BE2C (cell line): ENCODE results near the gene ACTR8. TPM values are rescaled to one million over a fixed set of nuclear protein-coding genes. Genes with fewer than 3 reads are reported as not detected.
A peak's percentile ranks its signal among the peaks of the same experiment; 100 is the strongest.
"Not testable (repeated sequence)": the region's sequence is repeated elsewhere in the genome, so short reads cannot be mapped to it uniquely, and the experiment has no call there.

Source experiments
- DNase-seq: peaks from one replicate; pipeline ENCODE4 v3.0.0-alpha.2; 2020
- H3K27me3 ChIP-seq: fragments of 250-450 bp; sonication (Bioruptor Pico); 2 replicates; pipeline ENCODE4 v1.5.1; 2020; ENCODE audit warnings: mild to moderate bottlenecking
- H3K36me3 ChIP-seq: fragments of 250-450 bp; sonication (Bioruptor Pico); 2 replicates; pipeline ENCODE4 v1.5.1; 2020; ENCODE audit warnings: mild to moderate bottlenecking
- H3K4me1 ChIP-seq: fragments of 250-450 bp; sonication (Bioruptor Pico); 2 replicates; pipeline ENCODE4 v1.5.1; 2020
- H3K4me3 ChIP-seq: 2 replicates; pipeline ENCODE4 v1.5.1; 2011; ENCODE audit warnings: low read depth, low read length
- H3K9me3 ChIP-seq: fragments of 250-450 bp; sonication (Bioruptor Pico); 2 replicates; pipeline ENCODE4 v1.5.1; 2020
- CTCF ChIP-seq: IDR thresholded peaks from 2 replicates; pipeline ENCODE4 v1.5.1; 2012; ENCODE audit warnings: mild to moderate bottlenecking, low read depth, low read length
- polyA plus RNA-seq: library from polyadenylated mRNA; unstranded; fragments of >200 nt; gene quantifications from one replicate; pipeline ENCODE4 v1.2.1, GENCODE V29; 2012; ENCODE audit warnings: low read depth, missing spikeins; ENCODE audit not compliant: insufficient read length, insufficient read depth

Gene ACTR8
- 22.3 TPM for polyA plus RNA-seq

GRCh38 chr3:53881691-53882593 is at the start of gene ACTR8:
TSS of gene ACTR8 (minus strand) at chr3:53882152. CDS start at chr3:53882101, 51 bp downstream.
- Histone ChIP-seq H3K4me3 (peak within 1 kb of the TSS; percentile 72), H3K9me3 (no peaks in the 10 kb centered on the region), H3K27me3 (no peaks in the 10 kb centered on the region), H3K36me3 (peaks cover 9% of the 10 kb centered on the region; the same call in 1 of the 2 replicates), H3K4me1 (0 out of 2 replicates have a peak, but pooled peaks cover 3% of the 10 kb centered on the region)
- no peak for TF ChIP-seq CTCF
- peak; percentile 83 for DNase-seq

GRCh38 chr3:53927208-53927872 is 45.4 kb upstream of the ACTR8 start:
- not testable (repeated sequence) for H3K27me3 ChIP-seq, DNase-seq, H3K4me3 ChIP-seq, H3K4me1 ChIP-seq, H3K9me3 ChIP-seq, H3K36me3 ChIP-seq

GRCh38 chr3:53921296-53921695 is 39.3 kb upstream of the ACTR8 start:
- peaks cover 4% of the 10 kb centered on the region; the same call in 1 of the 2 replicates for H3K27me3 ChIP-seq
- peak; percentile 43 for TF ChIP-seq CTCF
- H3K9me3 ChIP-seq: no peaks in the 10 kb centered on the region
- no peaks in the 10 kb centered on the region for H3K36me3 ChIP-seq
- H3K4me3 ChIP-seq: no peak overlapping the region
- DNase-seq: no peak
- H3K4me1 ChIP-seq: no peaks in the 10 kb centered on the region

GRCh38 chr3:53919741-53920140 is 37.8 kb upstream of the ACTR8 start:
- Histone ChIP-seq H3K9me3 (no peaks in the 10 kb centered on the region), H3K4me1 (no peaks in the 10 kb centered on the region), H3K36me3 (no peaks in the 10 kb centered on the region), H3K4me3 (no peak overlapping the region), H3K27me3 (peaks cover 4% of the 10 kb centered on the region; the same call in 1 of the 2 replicates)
- DNase-seq: no peak
- no peak for TF ChIP-seq CTCF

GRCh38 chr3:53913401-53913800 is 31.4 kb upstream of the ACTR8 start:
- H3K27me3 ChIP-seq: peaks cover 4% of the 10 kb centered on the region; the same call in 1 of the 2 replicates
- H3K9me3 ChIP-seq: no peaks in the 10 kb centered on the region
- no peaks in the 10 kb centered on the region for H3K4me1 ChIP-seq
- DNase-seq: no peak
- no peak overlapping the region for H3K4me3 ChIP-seq
- no peak for TF ChIP-seq CTCF
- H3K36me3 ChIP-seq: no peaks in the 10 kb centered on the region

GRCh38 chr3:53902711-53903110 is 20.8 kb upstream of the ACTR8 start:
- Histone ChIP-seq H3K4me3 (no peak overlapping the region), H3K9me3 (no peaks in the 10 kb centered on the region), H3K4me1 (no peaks in the 10 kb centered on the region), H3K36me3 (no peaks in the 10 kb centered on the region), H3K27me3 (no peaks in the 10 kb centered on the region; the same call in 1 of the 2 replicates)
- no peak for TF ChIP-seq CTCF
- DNase-seq: no peak
